ENCODE data around the gene FSHR.

DNA sequence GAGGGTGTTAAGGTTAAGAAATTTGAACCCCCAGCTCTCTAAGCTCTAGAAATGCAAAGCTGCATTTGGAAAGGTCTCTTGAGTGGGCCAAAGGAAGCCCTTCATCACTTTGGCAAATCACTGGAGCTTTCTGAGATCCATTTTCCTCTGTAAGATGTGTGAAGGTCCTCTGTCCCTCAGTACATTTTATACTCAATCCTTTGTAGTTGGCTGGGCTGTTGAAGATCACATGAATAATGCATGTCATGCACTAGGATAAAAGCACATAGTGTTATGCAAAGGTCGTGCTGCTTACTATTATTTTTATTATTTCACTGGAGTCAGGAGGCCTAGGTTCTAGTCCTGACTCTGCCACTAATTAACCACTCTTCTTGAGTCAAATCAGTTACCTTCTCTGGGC is 124.9 kb downstream of the FSHR start:
- no peak for TF ChIP-seq EZH2phosphoT487 (IDR thresholded peaks at IDR 0.05)
- TF ChIP-seq, protein P1, sequence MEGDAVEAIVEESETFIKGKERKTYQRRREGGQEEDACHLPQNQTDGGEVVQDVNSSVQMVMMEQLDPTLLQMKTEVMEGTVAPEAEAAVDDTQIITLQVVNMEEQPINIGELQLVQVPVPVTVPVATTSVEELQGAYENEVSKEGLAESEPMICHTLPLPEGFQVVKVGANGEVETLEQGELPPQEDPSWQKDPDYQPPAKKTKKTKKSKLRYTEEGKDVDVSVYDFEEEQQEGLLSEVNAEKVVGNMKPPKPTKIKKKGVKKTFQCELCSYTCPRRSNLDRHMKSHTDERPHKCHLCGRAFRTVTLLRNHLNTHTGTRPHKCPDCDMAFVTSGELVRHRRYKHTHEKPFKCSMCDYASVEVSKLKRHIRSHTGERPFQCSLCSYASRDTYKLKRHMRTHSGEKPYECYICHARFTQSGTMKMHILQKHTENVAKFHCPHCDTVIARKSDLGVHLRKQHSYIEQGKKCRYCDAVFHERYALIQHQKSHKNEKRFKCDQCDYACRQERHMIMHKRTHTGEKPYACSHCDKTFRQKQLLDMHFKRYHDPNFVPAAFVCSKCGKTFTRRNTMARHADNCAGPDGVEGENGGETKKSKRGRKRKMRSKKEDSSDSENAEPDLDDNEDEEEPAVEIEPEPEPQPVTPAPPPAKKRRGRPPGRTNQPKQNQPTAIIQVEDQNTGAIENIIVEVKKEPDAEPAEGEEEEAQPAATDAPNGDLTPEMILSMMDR (IDR thresholded peaks at IDR 0.05): no peak
- no peak for TF ChIP-seq EZH2 (IDR thresholded peaks at IDR 0.05)
